GM21367 (cell line): ENCODE measurements around the gene TNFRSF14.

Experiments
- ATAC-seq: cut with Tn5 transposase; IDR thresholded peaks from one replicate; pipeline ENCODE4 v1.9.1; 2021; ENCODE audit not compliant: unreplicated experiment

Gene TNFRSF14

GRCh38 chr1:2586154-2587070 is 30.2 kb downstream of the TNFRSF14 start, which contains the start of gene PRXL2B:
Gene PRXL2B (plus strand): TSS chr1:2586777. CDS start chr1:2586886, 109 bp downstream.
- peak; percentile 53 for ATAC-seq

GRCh38 chr1:2587071-2587859 is 31.1 kb downstream of the TNFRSF14 start:
- no peak for ATAC-seq

- no peak for ATAC-seq
These were observed 31.8 kb downstream of the TNFRSF14 start for GRCh38 chr1:2587860-2588571.

- ATAC-seq, result no peak
These were observed 32.7 kb downstream of the TNFRSF14 start for GRCh38 chr1:2588661-2589430.

DNA sequence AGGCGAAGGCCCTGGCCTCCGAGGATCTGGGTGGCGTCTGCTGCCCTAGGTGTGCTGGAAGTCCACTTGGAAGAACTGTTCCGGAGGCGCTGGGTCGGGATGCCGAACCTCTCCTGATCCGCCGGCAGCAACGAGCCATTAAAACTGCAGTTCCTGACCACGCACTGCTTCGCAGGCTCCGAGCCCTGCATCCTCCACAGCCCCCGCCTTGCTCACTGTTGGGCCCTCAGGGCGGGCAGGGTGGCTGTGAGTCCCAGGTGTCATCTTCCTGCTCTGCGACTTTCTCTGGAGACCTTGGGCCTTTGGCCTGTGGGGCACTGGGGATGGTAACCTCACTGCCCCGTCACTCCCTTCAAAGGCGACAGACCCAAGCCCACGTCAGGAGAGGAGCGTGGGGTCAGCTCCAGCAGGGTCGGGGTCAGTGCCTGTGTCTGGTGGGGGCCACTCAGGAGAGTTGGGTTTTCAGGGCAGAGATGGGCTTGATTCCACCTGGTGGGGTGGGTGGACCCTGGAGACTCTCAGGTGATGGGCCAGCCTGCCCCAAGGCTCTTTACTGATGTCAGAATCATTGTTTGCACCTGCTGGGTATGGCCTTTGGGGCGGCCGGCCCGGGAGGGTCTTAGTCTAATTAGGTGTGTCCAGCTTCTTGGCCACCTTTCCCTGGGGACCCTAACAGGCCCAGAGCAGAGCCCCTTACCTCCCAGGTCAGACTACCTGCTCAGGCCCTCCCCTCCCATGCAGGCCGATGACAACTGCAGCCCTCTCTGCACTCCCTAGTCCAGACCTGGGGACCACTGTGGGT is 33.5 kb downstream of the TNFRSF14 start:
- no peak for ATAC-seq

GRCh38 chr1:2590233-2591141 is 34.3 kb downstream of the TNFRSF14 start:
- no peak for ATAC-seq

DNA sequence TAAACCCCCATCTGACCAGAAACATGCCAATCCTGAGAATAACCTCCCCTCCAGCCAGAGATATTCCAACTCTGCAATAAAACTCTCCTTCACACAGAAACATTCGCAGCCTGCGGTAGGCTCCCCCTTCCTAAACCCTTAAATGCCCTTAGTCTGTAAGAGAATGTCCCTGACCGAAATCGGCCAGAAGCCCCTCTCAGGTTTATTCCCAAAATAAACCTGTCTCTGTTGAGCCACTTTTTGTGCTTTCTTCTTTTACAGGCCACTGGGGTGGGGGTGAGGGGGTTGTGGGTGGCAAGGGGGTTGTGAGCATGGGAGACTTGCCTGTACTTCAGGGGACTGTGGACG is 35.0 kb downstream of the TNFRSF14 start:
- ATAC-seq, result no peak

DNA sequence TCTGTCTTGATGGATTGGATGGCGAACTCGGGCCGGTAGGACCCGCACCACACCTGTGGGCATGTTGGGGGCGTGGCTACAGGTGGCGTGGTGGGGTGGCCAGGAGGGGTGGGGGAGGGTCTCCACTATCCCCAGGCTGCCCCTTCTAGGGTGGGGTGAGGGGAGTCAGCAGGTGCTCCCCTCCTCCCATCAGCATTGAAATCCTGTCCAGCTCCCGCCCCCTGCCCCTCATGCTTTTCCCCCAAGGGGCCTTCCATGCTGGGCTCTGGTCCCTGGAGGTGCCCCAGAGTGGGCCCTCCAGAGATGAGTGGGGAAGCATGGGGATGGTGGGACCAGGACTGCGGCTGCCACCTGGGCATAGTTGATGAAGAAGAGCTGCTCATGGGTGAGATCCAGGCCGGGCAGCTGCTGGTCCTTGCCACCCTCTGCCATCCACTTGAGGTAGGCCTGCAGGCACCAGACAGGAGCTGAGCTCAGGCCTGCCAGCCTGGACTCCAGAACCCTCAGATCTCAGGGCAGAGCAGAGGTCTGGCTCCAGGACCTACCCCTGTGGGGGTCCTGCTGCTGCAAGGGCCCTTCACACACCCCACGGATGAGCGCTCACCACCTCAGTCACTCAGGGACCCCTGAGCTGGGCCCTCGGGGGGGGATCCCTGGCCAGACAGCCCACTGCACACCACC is 35.5 kb downstream of the TNFRSF14 start:
- ATAC-seq, result no peak

DNA sequence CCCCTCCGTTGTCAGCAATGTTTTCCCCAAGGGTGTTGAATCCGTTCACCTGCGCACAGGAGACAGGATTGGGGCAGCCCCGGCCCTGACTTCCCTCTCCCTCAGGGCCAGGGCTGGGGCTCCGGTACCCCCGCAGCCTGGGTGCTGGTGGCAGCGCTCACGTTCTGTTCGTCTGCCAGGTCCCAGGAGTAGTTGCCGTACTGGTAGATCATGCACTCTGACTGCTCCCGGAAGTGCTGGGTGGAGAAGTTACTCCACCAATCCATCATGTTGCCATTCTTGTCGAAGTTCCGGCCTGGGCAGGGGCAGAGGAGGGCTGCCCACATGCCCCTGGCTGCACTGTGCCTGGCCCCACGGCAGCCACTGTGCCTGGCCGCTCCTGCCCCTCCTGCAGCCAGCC is 36.5 kb downstream of the TNFRSF14 start:
- no peak for ATAC-seq

- ATAC-seq, result no peak
These were observed 37.2 kb downstream of the TNFRSF14 start for GRCh38 chr1:2593251-2593878.

GRCh38 chr1:2594001-2594640 is 38.0 kb downstream of the TNFRSF14 start:
- ATAC-seq, result no peak

GRCh38 chr1:2594641-2595131 is 38.5 kb downstream of the TNFRSF14 start:
- no peak for ATAC-seq

GRCh38 chr1:2595261-2595811 is 39.2 kb downstream of the TNFRSF14 start:
- ATAC-seq, result no peak

DNA sequence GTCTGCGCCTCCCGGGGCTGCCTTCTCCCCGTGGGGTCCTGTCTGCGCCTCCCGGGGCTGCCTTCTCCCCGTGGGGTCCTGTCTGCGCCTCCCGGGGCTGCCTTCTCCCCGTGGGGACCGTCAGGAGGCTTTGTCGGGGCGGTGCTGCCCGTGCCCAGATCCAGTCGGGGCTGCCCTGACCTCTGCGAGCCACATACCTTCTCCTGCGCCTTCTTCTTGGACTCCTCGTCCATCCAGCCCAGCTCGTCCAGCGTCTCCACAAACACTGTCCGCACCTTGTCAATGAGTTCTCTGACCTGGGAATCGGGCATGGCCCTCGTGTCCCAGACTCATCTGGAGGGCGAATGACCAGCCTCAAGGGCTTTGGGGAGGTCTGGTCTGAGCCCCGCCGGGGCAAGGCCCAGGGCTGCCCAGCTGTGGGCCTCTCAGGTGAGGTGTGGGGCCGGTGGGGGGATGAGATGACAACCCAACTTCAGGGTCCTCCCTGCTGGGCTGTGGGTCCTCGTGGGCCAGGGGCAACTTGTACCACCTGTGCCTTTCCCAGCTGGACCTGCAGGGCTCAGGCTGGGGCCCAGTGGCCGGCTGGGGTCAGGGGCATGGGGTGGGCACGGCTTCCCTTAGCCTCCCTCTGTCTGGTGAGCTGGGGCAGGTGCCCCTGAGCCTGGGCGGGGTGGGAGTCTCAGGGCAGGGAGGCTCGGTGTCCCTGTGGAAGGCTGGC is 39.8 kb downstream of the TNFRSF14 start:
- ATAC-seq, result no peak

GRCh38 chr1:2596530-2597333 is 40.6 kb downstream of the TNFRSF14 start:
- no peak for ATAC-seq
